Mesenchymal stem cell (in vitro differentiated cells and primary cell): ENCODE data around the gene ST7L.

Experiments used
- DNase-seq: peaks from one replicate; pipeline ENCODE4 v3.0.0-alpha.2; 2013
- H2AFZ ChIP-seq: one replicate; pipeline ENCODE4 v1.6.1; 2013; ENCODE audit warnings: low read depth, mild to moderate bottlenecking, control low read depth, inconsistent platforms, low read length, moderate library complexity
- H2AK5ac ChIP-seq: 2 replicates; pipeline ENCODE4 v1.6.1; 2013; ENCODE audit warnings: low read length, moderate library complexity, mild to moderate bottlenecking, inconsistent platforms; ENCODE audit not compliant: severe bottlenecking
- H2BK120ac ChIP-seq: one replicate; pipeline ENCODE4 v1.6.1; 2013; ENCODE audit warnings: low read depth, mild to moderate bottlenecking, inconsistent platforms, low read length, moderate library complexity
- H2BK12ac ChIP-seq, 2 experiments: one replicate each; pipeline ENCODE4 v1.6.1; 2013; ENCODE audit warnings: inconsistent platforms in 2 of 2, low read length in 2 of 2, mild to moderate bottlenecking in 2 of 2, moderate library complexity in 2 of 2, control low read depth in 1 of 2
- H2BK15ac ChIP-seq: one replicate; pipeline ENCODE4 v1.6.1; 2013; ENCODE audit warnings: mild to moderate bottlenecking, low read depth, inconsistent platforms; ENCODE audit not compliant: poor library complexity, severe bottlenecking
- H2BK5ac ChIP-seq: 2 replicates; pipeline ENCODE4 v1.6.1; 2013; ENCODE audit warnings: low read depth, mild to moderate bottlenecking, low read length, control low read depth, inconsistent platforms; ENCODE audit not compliant: poor library complexity, severe bottlenecking
- H3K14ac ChIP-seq, 2 experiments: one replicate each; pipeline ENCODE4 v1.6.1; 2013; ENCODE audit warnings: inconsistent platforms in 2 of 2, low read length in 2 of 2, control low read depth in 1 of 2, mild to moderate bottlenecking in 1 of 2, moderate library complexity in 1 of 2
- H3K18ac ChIP-seq, 2 experiments: one replicate each; pipeline ENCODE4 v1.6.1; 2013; ENCODE audit warnings: inconsistent platforms in 2 of 2, low read length in 2 of 2, control low read depth in 1 of 2, low read depth in 1 of 2, mild to moderate bottlenecking in 1 of 2
- H3K23ac ChIP-seq, 2 experiments: one replicate each; pipeline ENCODE4 v1.6.1; 2013; ENCODE audit warnings: inconsistent platforms in 2 of 2, low read length in 2 of 2, mild to moderate bottlenecking in 2 of 2, moderate library complexity in 2 of 2, control low read depth in 1 of 2
- H3K27ac ChIP-seq: 2 replicates; pipeline ENCODE4 v1.5.1; 2013; ENCODE audit warnings: mild to moderate bottlenecking, moderate library complexity, low read length, control low read depth, inconsistent platforms; ENCODE audit not compliant: poor library complexity, severe bottlenecking
- H3K27me3 ChIP-seq, 2 experiments: 2 replicates each; pipeline versions ENCODE4 v1.6.1 to v1.7.0; 2013; ENCODE audit warnings: low read length in 2 of 2, mild to moderate bottlenecking in 2 of 2, moderate library complexity in 2 of 2, control low read depth in 1 of 2, inconsistent platforms in 1 of 2; ENCODE audit not compliant: control insufficient read depth in 1 of 2, insufficient read depth in 1 of 2
- H3K36me3 ChIP-seq, 2 experiments: 2 replicates each; pipeline versions ENCODE4 v1.6.1 to v1.7.0; 2013; ENCODE audit warnings: low read length in 2 of 2, control low read depth in 1 of 2, inconsistent platforms in 1 of 2, low read depth in 1 of 2, mild to moderate bottlenecking in 1 of 2; ENCODE audit not compliant: insufficient read depth in 2 of 2, control insufficient read depth in 1 of 2
- H3K4ac ChIP-seq, 2 experiments: one replicate each; pipeline ENCODE4 v1.6.1; 2013; ENCODE audit warnings: inconsistent platforms in 2 of 2, low read length in 2 of 2, mild to moderate bottlenecking in 2 of 2, moderate library complexity in 2 of 2, control low read depth in 1 of 2, low read depth in 1 of 2
- H3K4me1 ChIP-seq: 2 replicates; pipeline ENCODE4 v1.6.1; 2013; ENCODE audit warnings: low read depth, low read length, control low read depth; ENCODE audit not compliant: control insufficient read depth, insufficient read depth
- H3K4me2 ChIP-seq: 2 replicates; pipeline ENCODE4 v1.6.1; 2013; ENCODE audit warnings: low read length, mild to moderate bottlenecking, inconsistent platforms; ENCODE audit not compliant: poor library complexity, severe bottlenecking
- H3K4me3 ChIP-seq, 2 experiments: 2 replicates each; pipeline versions ENCODE4 v1.5.1 to v1.7.0; 2013; ENCODE audit warnings: low read length in 2 of 2, mild to moderate bottlenecking in 2 of 2, control low read depth in 1 of 2, low read depth in 1 of 2; ENCODE audit not compliant: insufficient read depth in 1 of 2
- H3K79me1 ChIP-seq: replicated peaks from 2 replicates; pipeline ENCODE4 v1.6.1; 2013; ENCODE audit warnings: mild to moderate bottlenecking, control low read depth, low read length, inconsistent platforms; ENCODE audit not compliant: poor library complexity, severe bottlenecking
- H3K9ac ChIP-seq: 2 replicates; pipeline ENCODE4 v1.7.0; 2013; ENCODE audit warnings: mild to moderate bottlenecking, low read length, moderate library complexity
- H3K9me3 ChIP-seq: 2 replicates; pipeline ENCODE4 v1.7.0; 2013; ENCODE audit warnings: mild to moderate bottlenecking, low read length; ENCODE audit not compliant: control insufficient read depth
- H4K8ac ChIP-seq: one replicate; pipeline ENCODE4 v1.6.1; 2013; ENCODE audit warnings: inconsistent platforms, mild to moderate bottlenecking, low read length, moderate library complexity
- H4K91ac ChIP-seq: one replicate; pipeline ENCODE4 v1.6.1; 2013; ENCODE audit warnings: mild to moderate bottlenecking, low read length, inconsistent platforms
- WGBS: methylation state at CpG from one replicate; pipeline ENCODE4 v1.1.7; 2013; ENCODE audit warnings: mixed read lengths; 5-methylcytosine and 5-hydroxymethylcytosine counted together

ST7L gene

GRCh38 chr1:112522621-112523020 lies 96.3 kb downstream of the ST7L start:
- Histone ChIP-seq H3K27ac (peak overlapping the region; percentile 90), H2AFZ (no peak overlapping the region), H3K27me3 (no peaks in the 10 kb centered on the region), H3K4ac (peak overlapping the region in 1 of 2 experiments; percentile 47), H3K79me1 (peaks cover 2% of the 10 kb centered on the region), H3K9me3 (no peaks in the 10 kb centered on the region), H3K36me3 (peaks cover 15 to 30% of the 10 kb centered on the region in 2 experiments), H4K8ac (no peak overlapping the region), H3K4me2 (peak overlapping the region; percentile 42), H2AK5ac (peak overlapping the region; percentile 54), H3K18ac (peak overlapping the region in 1 of 2 experiments; percentile 56), H2BK120ac (no peak overlapping the region), H3K14ac (no peak overlapping the region), H4K91ac (no peak overlapping the region), H2BK12ac (peak overlapping the region in 1 of 2 experiments; percentile 15), H3K4me3 (no peak overlapping the region), H3K4me1 (peaks cover 24% of the 10 kb centered on the region), H2BK5ac (peak overlapping the region; percentile 77), H3K9ac (no peak overlapping the region), H3K23ac (no peak overlapping the region), H2BK15ac (no peak overlapping the region)
- WGBS, result 0% methylated on average over 1 of the region's 1 CpG
- DNase-seq, result peak; percentile 96

- 73% methylated on average over 8 of the region's 9 CpGs for WGBS
- Histone ChIP-seq H3K27ac (no peak overlapping the region), H2AK5ac (peak overlapping the region; percentile 14), H3K79me1 (peaks cover 8% of the 10 kb centered on the region), H3K23ac (no peak overlapping the region), H3K4me3 (no peak overlapping the region), H3K9me3 (no peaks in the 10 kb centered on the region), H2BK5ac (no peak overlapping the region), H3K36me3 (peaks cover 13 to 29% of the 10 kb centered on the region in 2 experiments), H3K4me2 (no peak overlapping the region), H2BK15ac (no peak overlapping the region), H3K14ac (no peak overlapping the region), H2BK12ac (peak overlapping the region in 1 of 2 experiments; percentile 84), H2BK120ac (no peak overlapping the region), H3K27me3 (no peaks in the 10 kb centered on the region), H4K8ac (no peak overlapping the region), H3K4me1 (peaks cover 32% of the 10 kb centered on the region), H3K9ac (no peak overlapping the region), H3K4ac (no peak overlapping the region), H2AFZ (no peak overlapping the region), H3K18ac (peak overlapping the region in 1 of 2 experiments; percentile 72), H4K91ac (no peak overlapping the region)
- DNase-seq, result no peak
Measured at GRCh38 chr1:112520166-112520565, 98.8 kb downstream of the ST7L start.

GRCh38 chr1:112518186-112518585 lies 100.8 kb downstream of the ST7L start:
- no peak overlapping the region for H2AK5ac ChIP-seq
- H2BK5ac ChIP-seq, result no peak overlapping the region
- no peak overlapping the region for H3K4ac ChIP-seq
- H3K79me1 ChIP-seq, result peaks cover 8% of the 10 kb centered on the region
- H3K36me3 ChIP-seq, result peaks cover 6 to 33% of the 10 kb centered on the region in 2 experiments
- H3K4me1 ChIP-seq, result peaks cover 36% of the 10 kb centered on the region
- no peak overlapping the region for H3K9ac ChIP-seq
- H3K14ac ChIP-seq, result no peak overlapping the region
- no peak overlapping the region for H3K4me2 ChIP-seq
- no peak overlapping the region for H2BK15ac ChIP-seq
- no peak overlapping the region for H3K23ac ChIP-seq
- WGBS, result 95% methylated on average over 2 of the region's 2 CpGs
- no peak overlapping the region for H2BK12ac ChIP-seq
- no peak overlapping the region for H2AFZ ChIP-seq
- no peaks in the 10 kb centered on the region for H3K9me3 ChIP-seq
- H2BK120ac ChIP-seq, result no peak overlapping the region
- no peak overlapping the region for H3K18ac ChIP-seq
- H4K8ac ChIP-seq, result no peak overlapping the region
- no peak overlapping the region for H3K4me3 ChIP-seq
- H3K27me3 ChIP-seq, result no peaks in the 10 kb centered on the region
- no peak overlapping the region for H4K91ac ChIP-seq
- no peak for DNase-seq
- no peak overlapping the region for H3K27ac ChIP-seq

- Histone ChIP-seq H3K9me3 (no peaks in the 10 kb centered on the region), H2AK5ac (no peak overlapping the region), H3K9ac (no peak overlapping the region), H2AFZ (no peak overlapping the region), H3K4ac (no peak overlapping the region), H3K23ac (no peak overlapping the region), H3K4me1 (peaks cover 39% of the 10 kb centered on the region), H3K4me2 (no peak overlapping the region), H3K79me1 (peaks cover 8% of the 10 kb centered on the region), H2BK120ac (no peak overlapping the region), H3K4me3 (no peak overlapping the region), H4K8ac (no peak overlapping the region), H3K18ac (no peak overlapping the region), H3K27ac (no peak overlapping the region), H2BK5ac (no peak overlapping the region), H4K91ac (no peak overlapping the region), H2BK15ac (no peak overlapping the region), H2BK12ac (no peak overlapping the region), H3K14ac (no peak overlapping the region), H3K27me3 (no peaks in the 10 kb centered on the region), H3K36me3 (peaks cover 2 to 33% of the 10 kb centered on the region in 2 experiments)
- 90% methylated on average over 2 of the region's 2 CpGs for WGBS
- no peak for DNase-seq
Measured at GRCh38 chr1:112517646-112518045, 101.3 kb downstream of the ST7L start.
